ENCODE results near the gene LRRC8E. TPM values are rescaled to one million over a fixed set of nuclear protein-coding genes. Genes with fewer than 3 reads are reported as not detected.

Gene LRRC8E
- total and polyA plus RNA-seq, 10 of the 15 experiments (the other 5 are each of a cell fraction or from before 2014, with no cell fraction given): 0.04 to 0.32 (median 0.25) TPM; not detected in 7

GRCh38 chr19:7873304-7874075 lies 14.8 kb upstream of the LRRC8E start (continued):
- TF ChIP-seq E2F8 (IDR thresholded peaks at IDR 0.05; ENCODE audit: low read depth, partially characterized antibody): no peak
- TF ChIP-seq DPF2 (IDR thresholded peaks at IDR 0.05): no peak
- no peak for TF ChIP-seq CHD4 (IDR thresholded peaks at IDR 0.05)

- CTCF ChIA-PET: no interaction called here
- no peaks in the 10 kb centered on the region for H4K20me1 ChIP-seq (ENCODE audit: control insufficient read depth, insufficient read depth)
- H3K36me3 ChIP-seq (ENCODE audit: control insufficient read depth in 2 of 2, insufficient read depth in 2 of 2, low read length in 1 of 2): no peaks in the 10 kb centered on the region
- H3K27me3 ChIP-seq (replicated peaks in 1 of 2; ENCODE audit: control insufficient read depth in 2 of 2, insufficient read depth in 2 of 2, low read length in 1 of 2): peaks cover 2 to 3% of the 10 kb centered on the region in 2 experiments; a peak in 2 of 4 replicates
- BruUV-seq (replicated peaks): no TSS peak
- DNase-seq (ENCODE audit: low read depth, low spot score): no peak
- no peak for ATAC-seq
- H3K9me3 ChIP-seq (replicated peaks; ENCODE audit: control insufficient read depth, insufficient read depth, low read length): no peaks in the 10 kb centered on the region
- no peak within 1 kb of the TSS for H3K9ac ChIP-seq (ENCODE audit: control insufficient read depth, insufficient read depth, low read length)
- H3K4me2 ChIP-seq (ENCODE audit: control insufficient read depth, insufficient read depth): no peak within 1 kb of the TSS
- TF ChIP-seq SUZ12 (IDR thresholded peaks at IDR 0.05; ENCODE audit: unreplicated experiment): peak; percentile 51
- no peak for TF ChIP-seq RB1 (IDR thresholded peaks at IDR 0.05; ENCODE audit: borderline replicate concordance)
- TF ChIP-seq ETV6 (conservative IDR thresholded peaks at IDR 0.05 in 1 of 2, IDR thresholded peaks at IDR 0.05 in 1 of 2; ENCODE audit: borderline replicate concordance in 1 of 2, low read depth in 1 of 2): no peak
- peak; percentile 50; the same call in 1 of the 2 replicates for TF ChIP-seq NFYB (IDR thresholded peaks at IDR 0.05; ENCODE audit: insufficient read depth, low read depth, low read length)
- no peak for TF ChIP-seq IRF3 (IDR thresholded peaks at IDR 0.05)
- no peak for TF ChIP-seq ZBTB4 (CRISPR knock-in tag; IDR thresholded peaks at IDR 0.05)
- 15% methylated on average over 47 of the region's 88 CpGs for WGBS (ENCODE audit: insufficient coverage, insufficient replicate concordance, low lambda C conversion rate, missing lambda C conversion rate)
- FAIRE-seq: no peak
- no peaks in the 10 kb centered on the region for H3K79me2 ChIP-seq (ENCODE audit: control insufficient read depth, insufficient read depth, low read length)
- RAD21 ChIA-PET (ENCODE audit: unreplicated experiment): no interaction called here
- H3K27ac ChIP-seq (ENCODE audit: control insufficient read depth, insufficient read depth): no peak within 1 kb of the TSS
- SMC1A ChIA-PET (ENCODE audit: uncharacterized antibody, unreplicated experiment): no interaction called here
- H3K4me1 ChIP-seq (ENCODE audit: control insufficient read depth, insufficient read depth, low read length): peaks cover 8% of the 10 kb centered on the region; the same call in 1 of the 2 replicates
- POLR2A ChIA-PET: no interaction called here
- in situ Hi-C loops (cut with MboI) (no loop called here), intact Hi-C loops (cut with micrococcal nuclease; ENCODE audit: unreplicated experiment) (no loop called here)
- H2AFZ ChIP-seq (ENCODE audit: control insufficient read depth, low read depth, low read length): no peak within 1 kb of the TSS
- no peak within 1 kb of the TSS for H3K4me3 ChIP-seq
Observed at GRCh38 chr19:7874076-7874896, 14.0 kb upstream of the LRRC8E start, which contains the start of gene PRR36. Gene PRR36, minus strand, starts transcription at chr19:7874390. Its CDS starts 701 bp downstream, at chr19:7873689.
